GM21723 (cell line): Measurements from ENCODE around the gene SLC7A4.
"Not testable (repeated sequence)": the region's sequence is repeated elsewhere in the genome, so short reads cannot be mapped to it uniquely, and the experiment has no call there.

Experiments
- ATAC-seq: cut with Tn5 transposase; IDR thresholded peaks from one replicate; pipeline ENCODE4 v1.9.1; 2021; ENCODE audit warnings: mild to moderate bottlenecking, moderate library complexity; ENCODE audit not compliant: unreplicated experiment

Gene SLC7A4

GRCh38 chr22:21032037-21032867 lies at the start of gene SLC7A4:
Gene SLC7A4, minus strand, starts transcription at chr22:21032561. Its CDS starts 749 bp downstream, at chr22:21031812.
- no peak for ATAC-seq

GRCh38 chr22:21080435-21081137 lies 48.2 kb upstream of the SLC7A4 start:
- no peak for ATAC-seq

- ATAC-seq: no peak
These were observed 47.1 kb upstream of the SLC7A4 start for GRCh38 chr22:21079493-21079892.

DNA sequence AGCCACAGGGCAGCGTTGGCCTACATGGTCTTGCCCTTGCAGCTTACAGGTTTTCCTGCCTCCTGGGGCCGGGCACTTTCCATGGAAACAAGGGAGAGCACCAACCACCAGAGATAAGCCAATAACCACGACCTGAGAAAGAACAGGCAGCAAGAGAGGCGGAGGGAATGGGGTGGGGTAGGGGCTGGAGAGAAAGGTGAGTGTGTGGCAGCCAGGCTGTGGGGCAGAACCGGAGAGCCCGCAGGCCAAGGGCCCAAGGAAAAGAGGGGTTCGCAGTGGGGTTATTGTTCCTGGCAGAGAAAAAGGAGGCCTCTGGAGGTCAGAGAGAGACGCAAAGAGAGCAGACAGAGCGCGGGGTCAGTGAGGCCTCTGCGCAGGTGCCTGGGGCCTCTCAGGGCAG lies 46.6 kb upstream of the SLC7A4 start:
- ATAC-seq: no peak

DNA sequence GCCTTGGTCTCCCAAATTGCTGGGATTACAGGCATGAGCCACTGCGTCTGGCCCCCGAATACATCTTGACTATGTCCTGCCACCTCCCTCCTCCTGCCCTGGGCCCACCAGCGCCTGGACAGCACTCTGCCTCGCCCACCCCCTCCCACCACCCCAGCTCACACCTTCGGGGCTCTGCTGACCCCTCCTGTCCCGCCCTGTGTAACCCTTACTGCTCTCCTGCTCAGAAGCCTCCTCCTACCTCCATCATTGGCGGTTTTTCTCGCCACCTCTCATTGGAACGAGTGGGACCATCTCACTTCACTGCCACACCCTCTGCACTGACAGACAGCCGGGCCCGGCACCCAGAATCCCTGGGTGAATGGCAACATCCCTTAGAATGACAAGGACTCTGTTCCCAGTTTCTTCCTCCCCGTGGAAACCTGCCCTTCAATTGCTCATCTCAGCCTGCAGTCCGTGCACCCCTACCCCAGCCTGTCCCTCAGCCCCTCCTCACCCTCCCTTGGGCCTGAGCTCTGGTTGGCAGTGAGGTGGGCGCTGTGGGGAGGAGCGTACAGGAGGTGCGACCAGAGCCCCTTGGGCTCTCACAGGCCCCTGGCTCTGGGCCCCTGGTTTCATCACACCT lies 45.6 kb upstream of the SLC7A4 start:
- no peak for ATAC-seq

DNA sequence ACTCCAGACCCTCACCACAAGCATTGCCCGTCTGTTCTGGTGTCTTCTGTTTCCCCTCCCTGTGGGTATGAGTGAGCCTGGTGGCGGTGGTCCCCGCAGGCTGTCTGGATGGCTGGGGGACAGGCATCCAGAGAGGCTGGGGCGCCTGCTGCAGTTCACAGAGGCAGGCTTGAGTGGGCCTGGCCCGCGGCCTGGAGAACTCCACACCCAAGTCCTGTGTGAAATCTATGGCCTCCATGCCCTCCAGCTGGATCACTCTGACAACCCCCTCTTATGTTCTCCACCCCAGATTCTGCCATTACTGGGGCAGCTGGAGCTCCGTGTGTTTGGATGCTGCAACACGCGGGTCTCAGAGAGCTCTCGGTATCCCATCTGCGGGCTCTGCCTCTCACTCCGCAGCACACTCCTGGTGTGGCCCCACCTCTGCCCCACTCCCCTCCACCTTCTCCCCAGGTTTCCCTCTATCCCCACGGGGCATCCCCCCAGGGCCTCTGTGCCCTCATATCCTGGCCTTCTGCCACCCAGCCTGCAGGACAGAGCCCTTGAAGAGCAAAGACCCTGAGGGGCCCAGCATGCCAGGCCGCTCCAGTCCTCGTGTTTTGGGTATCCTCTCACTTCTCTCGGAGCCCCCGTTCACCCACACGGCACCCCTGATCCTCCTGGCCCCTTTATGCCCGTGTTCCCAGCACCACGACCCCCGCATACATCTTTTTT lies 44.7 kb upstream of the SLC7A4 start:
- no peak for ATAC-seq

- ATAC-seq: no peak
These were observed 43.3 kb upstream of the SLC7A4 start for GRCh38 chr22:21075516-21076138.

DNA sequence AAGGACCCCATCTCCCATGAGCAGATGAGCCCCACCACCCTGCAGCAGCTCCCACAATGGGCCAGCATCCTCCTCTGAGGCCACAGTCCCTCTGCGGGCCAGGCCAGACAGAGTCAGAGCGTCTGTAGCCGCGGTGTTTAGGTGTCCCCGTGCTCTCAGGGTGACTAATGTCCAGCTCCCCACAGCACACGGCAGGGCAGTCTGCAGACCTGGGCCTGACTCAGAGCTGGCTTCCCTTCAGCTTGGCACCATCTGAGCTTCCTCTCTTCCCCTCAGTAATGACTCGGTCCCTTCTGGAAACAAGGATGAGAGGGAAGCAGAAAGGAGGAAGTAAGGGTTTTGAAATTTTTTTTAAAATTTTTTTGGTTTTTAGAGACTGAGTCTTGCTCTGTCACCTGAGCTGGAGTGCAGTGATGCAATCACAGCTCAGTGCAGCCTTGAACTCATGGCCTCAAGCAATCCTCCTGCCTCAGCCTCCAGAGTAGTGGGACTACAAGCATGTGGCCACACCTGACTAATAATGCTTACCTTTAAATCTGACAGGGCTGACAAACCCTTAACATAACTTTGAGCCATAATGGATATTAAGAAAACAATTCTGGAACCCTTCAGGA lies 41.8 kb upstream of the SLC7A4 start:
- no peak for ATAC-seq

DNA sequence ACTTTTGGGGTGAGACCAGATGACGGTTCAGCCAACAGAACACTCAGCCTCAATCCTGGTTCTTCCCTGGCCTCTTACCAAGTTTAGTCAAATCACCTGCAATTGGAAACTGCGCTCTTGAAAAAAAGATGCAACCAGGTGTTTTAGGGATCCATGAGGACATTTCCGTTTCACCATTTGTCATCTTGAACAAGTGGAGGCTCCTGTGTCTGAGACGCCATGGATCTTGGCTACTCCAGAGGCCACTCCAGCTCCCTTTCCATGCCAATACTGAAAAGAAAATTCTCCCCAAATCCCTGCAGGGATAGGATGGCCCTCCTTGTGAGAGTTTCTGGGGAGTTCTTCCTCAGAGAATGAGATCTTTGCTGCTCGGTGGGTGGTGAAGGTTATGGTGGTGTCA lies 41.1 kb upstream of the SLC7A4 start:
- ATAC-seq: no peak

- ATAC-seq: no peak
These were observed 40.7 kb upstream of the SLC7A4 start for GRCh38 chr22:21073023-21073422.

DNA sequence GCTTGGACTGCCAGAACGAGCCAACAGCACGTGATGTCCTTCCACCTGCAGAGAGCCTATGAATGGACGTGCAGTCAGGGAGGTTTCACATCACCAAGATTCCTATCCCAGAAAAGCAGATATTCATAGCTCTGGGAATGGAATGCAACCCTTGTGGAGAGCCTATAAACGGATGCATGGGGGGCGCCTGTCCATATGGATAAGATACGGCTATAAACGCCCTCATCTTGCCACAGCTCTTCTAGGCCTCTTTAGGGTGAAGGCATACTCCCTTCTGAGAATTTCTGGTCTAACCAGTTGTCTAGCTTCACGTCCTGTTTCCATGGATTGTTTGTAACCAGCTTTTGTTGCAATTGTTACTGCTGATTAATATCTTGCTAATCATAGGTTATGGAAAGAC lies 39.4 kb upstream of the SLC7A4 start:
- not testable (repeated sequence) for ATAC-seq

DNA sequence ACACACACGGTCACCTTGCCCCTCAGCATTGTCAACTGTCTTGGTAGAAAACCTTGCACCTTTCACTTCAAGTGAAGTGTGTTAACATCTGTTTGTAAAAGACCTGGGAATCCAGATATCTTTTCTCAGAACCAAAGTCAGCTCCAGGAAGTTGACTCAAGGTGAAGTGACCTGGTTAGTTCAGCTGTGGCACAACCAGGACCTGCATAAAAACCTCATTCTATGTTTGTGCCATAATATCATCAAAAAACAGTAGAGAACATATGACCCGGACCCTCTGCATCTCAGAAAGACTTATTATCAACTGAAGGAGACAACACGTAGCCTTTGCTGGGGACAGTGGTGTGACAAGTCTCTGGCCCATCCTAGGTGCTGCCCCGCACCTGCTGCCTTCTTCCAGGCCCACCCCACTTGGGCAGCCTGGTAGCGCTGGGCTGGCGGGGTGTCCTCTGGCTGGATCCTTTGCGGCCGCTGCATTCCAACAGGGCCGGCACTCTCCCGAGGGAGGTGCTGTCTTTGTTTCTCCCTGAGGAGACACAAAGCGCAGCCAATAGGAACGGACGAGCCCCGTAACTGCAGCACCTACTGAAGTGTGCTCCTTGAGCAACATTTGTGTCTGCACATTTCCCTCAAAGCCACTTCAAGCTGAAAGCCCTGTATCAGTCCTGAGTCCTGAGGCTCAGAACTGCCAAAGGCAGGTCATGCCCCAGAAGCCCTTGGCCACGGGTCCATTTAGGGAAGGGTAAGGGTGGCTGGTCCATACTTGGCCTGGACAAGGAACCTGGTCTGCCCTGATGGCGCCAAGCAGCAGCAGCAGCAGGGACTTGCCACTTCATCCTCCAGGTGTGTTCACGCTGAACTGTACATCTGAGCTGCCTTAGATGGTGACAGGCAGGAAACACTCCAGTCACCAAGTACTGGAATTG lies 38.6 kb upstream of the SLC7A4 start:
- ATAC-seq: no peak

DNA sequence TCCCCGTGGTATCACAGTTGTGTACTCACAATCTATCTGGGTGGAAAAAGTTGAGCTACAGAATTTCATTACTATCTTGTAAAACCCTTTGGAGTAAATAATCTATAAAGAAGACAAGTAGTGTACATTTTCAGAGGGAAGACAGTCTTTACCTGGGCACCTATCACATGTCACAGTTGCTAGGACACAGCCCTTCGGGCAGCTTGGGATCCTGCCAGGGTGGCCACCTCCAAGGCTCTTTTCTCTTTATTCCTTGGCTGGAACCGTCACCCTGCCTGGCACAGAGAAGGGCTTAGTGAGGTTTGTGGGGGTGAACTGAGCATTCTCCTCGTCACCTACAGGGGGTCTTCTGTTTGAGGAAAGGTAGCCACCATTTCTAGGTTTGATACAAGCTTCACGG lies 37.0 kb upstream of the SLC7A4 start:
- ATAC-seq: no peak

DNA sequence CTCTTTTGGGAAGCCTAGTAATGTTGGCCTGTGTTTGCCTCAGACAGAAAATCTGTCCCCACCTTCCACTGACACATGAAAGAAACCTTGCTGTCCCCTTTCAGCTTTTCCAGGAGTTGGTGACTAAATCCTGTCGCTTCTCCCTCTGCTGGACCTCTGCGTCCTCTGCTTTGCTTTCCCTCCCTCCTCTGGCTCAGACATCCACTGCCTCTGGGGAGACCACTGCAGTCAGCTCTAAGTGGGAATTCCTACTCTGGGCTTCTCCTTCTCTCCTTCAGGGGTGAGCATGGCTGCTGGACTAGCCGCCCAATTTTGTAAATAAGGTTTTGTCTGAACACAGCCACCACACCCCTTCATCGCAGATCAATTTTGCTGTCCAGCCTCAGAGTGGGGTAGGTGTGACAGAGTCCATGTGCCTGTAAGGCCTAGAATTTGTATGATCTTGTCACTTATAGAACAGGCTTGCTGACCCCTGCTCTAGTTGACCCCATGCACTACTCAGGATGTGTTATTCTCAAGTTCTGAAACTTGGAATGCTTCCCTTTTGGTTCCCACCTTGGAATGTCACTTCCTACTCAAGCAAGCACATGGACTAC lies 36.4 kb upstream of the SLC7A4 start:
- ATAC-seq: no peak

- no peak for ATAC-seq
These were observed 35.7 kb upstream of the SLC7A4 start for GRCh38 chr22:21067901-21068680.

DNA sequence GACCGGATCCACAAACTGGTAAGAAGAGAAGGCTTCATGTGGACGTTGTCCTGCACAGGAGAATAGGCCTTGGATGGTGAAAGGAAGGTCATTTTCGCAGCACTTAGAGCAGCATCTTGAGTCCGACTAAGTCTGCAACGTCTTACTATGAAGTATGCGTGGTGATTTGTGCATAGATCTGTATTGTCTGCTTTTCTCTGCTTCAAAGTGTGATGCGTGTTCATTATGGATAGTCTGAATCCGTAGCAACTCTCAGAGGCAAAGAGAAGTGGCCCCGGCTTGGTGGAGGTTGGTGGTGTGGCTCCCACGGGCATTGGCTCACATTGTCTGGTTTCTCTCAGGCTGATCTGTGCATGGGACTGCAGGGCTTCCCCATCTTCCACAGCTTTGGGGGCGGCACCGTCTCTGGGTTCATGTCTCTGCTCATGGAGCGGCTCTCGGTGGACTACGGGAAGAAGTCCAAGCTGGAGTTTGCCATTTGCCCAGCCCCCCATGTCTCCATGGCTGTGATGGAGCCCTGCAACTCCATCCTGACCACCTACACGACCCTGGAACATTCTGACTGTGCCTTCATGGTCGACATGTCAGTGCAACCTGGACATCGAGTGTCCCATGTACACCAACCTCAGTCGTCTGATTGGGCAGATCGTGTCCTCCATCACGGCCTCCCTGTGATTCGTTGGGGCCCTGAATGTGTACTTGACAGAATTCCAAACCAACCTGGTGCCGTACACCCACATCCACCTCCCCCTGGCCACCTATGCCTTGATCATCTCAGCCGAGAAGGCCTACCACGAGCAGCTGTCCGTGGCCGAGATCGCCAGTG lies 34.9 kb upstream of the SLC7A4 start:
- ATAC-seq: no peak
